Stimulated activated CD8-positive, alpha-beta memory T cell treated with anti-CD3 and anti-CD28 coated beads, Interleukin-15, amount 100 ng/mL, for 24 hours (primary cell): Measurements from ENCODE around the gene GON7.
A peak's percentile ranks its signal among the peaks of the same experiment; 100 is the strongest.
"Not testable (repeated sequence)": the region's sequence is repeated elsewhere in the genome, so short reads cannot be mapped to it uniquely, and the experiment has no call there.

Experiments used
- DNase-seq: peaks from one replicate; pipeline ENCODE4 v3.0.0-alpha.2; 2020; ENCODE audit warnings: low read depth

GON7 gene

GRCh38 chr14:93199031-93199430 is 7.8 kb downstream of the GON7 start:
- no peak for DNase-seq

GRCh38 chr14:93195316-93195999 is 11.4 kb downstream of the GON7 start:
- no peak for DNase-seq

- DNase-seq, result no peak
Observed at GRCh38 chr14:93186956-93187355, 19.9 kb downstream of the GON7 start.

- DNase-seq, result no peak
Observed at GRCh38 chr14:93186466-93186865, 20.4 kb downstream of the GON7 start.

GRCh38 chr14:93185349-93185720 is 21.5 kb downstream of the GON7 start:
- no peak for DNase-seq

- peak; percentile 77 for DNase-seq
Observed at GRCh38 chr14:93184391-93185348, 22.2 kb downstream of the GON7 start, which contains the start of the genes LYSET and MOAP1. LYSET (plus strand) TSS chr14:93185317; CDS start chr14:93185406, 89 bp downstream. MOAP1 (minus strand) TSS chr14:93184897; CDS start chr14:93184242, 655 bp downstream.

- no peak for DNase-seq
Observed at GRCh38 chr14:93183596-93184317, 23.1 kb downstream of the GON7 start.

- DNase-seq, result no peak
Observed at GRCh38 chr14:93175492-93175891, 31.4 kb downstream of the GON7 start.

- DNase-seq, result not testable (repeated sequence)
Observed at GRCh38 chr14:93174731-93175130, 32.1 kb downstream of the GON7 start.

GRCh38 chr14:93173943-93174395 is 32.9 kb downstream of the GON7 start:
- no peak for DNase-seq

- DNase-seq, result no peak
Observed at GRCh38 chr14:93171376-93171775, 35.5 kb downstream of the GON7 start.

- not testable (repeated sequence) for DNase-seq
Observed at GRCh38 chr14:93170141-93170540, 36.7 kb downstream of the GON7 start.

GRCh38 chr14:93169619-93170018 is 37.2 kb downstream of the GON7 start:
- not testable (repeated sequence) for DNase-seq

- DNase-seq, result not testable (repeated sequence)
Observed at GRCh38 chr14:93168610-93169009, 38.3 kb downstream of the GON7 start.

- not testable (repeated sequence) for DNase-seq
Observed at GRCh38 chr14:93165271-93166265, 41.3 kb downstream of the GON7 start.

GRCh38 chr14:93163564-93163963 is 43.3 kb downstream of the GON7 start:
- DNase-seq, result no peak

- DNase-seq, result no peak
Observed at GRCh38 chr14:93161411-93161940, 45.4 kb downstream of the GON7 start.

GRCh38 chr14:93160353-93160801 is 46.5 kb downstream of the GON7 start:
- no peak for DNase-seq

- not testable (repeated sequence) for DNase-seq
Observed at GRCh38 chr14:93159625-93160352, 47.1 kb downstream of the GON7 start.

GRCh38 chr14:93158349-93158748 is 48.5 kb downstream of the GON7 start:
- not testable (repeated sequence) for DNase-seq
